Muscle layer of duodenum (tissue), 2 donors: ENCODE measurements around the gene MASP2.
"Not testable (repeated sequence)": the region's sequence is repeated elsewhere in the genome, so short reads cannot be mapped to it uniquely, and the experiment has no call there.

ENCODE experiments used
- H3K27ac ChIP-seq: one replicate; pipeline ENCODE4 v1.7.0; 2013; ENCODE audit warnings: mild to moderate bottlenecking, low read length
- H3K27me3 ChIP-seq: one replicate; pipeline ENCODE4 v1.7.0; 2013; ENCODE audit warnings: low read depth, mild to moderate bottlenecking, control low read depth, low read length
- H3K36me3 ChIP-seq, 2 donors: one replicate each; pipeline ENCODE4 v1.7.0; 2013; ENCODE audit warnings: low read length in 2 of 2, control low read depth in 1 of 2, mild to moderate bottlenecking in 1 of 2; ENCODE audit not compliant: insufficient read depth in 2 of 2, control insufficient read depth in 1 of 2
- H3K4me1 ChIP-seq, 2 donors: one replicate each; pipeline ENCODE4 v1.7.0; 2013; ENCODE audit warnings: low read length in 2 of 2, mild to moderate bottlenecking in 2 of 2, control low read depth in 1 of 2, moderate library complexity in 1 of 2; ENCODE audit not compliant: insufficient read depth in 2 of 2, control insufficient read depth in 1 of 2
- H3K4me3 ChIP-seq, 2 donors: one replicate each; pipeline ENCODE4 v1.7.0; 2013; ENCODE audit warnings: low read length in 2 of 2, low read depth in 1 of 2, mild to moderate bottlenecking in 1 of 2
- H3K9me3 ChIP-seq, 2 donors: one replicate each; pipeline ENCODE4 v1.7.0; 2013; ENCODE audit warnings: low read length in 2 of 2, control low read depth in 1 of 2, mild to moderate bottlenecking in 1 of 2; ENCODE audit not compliant: control insufficient read depth in 1 of 2
- donor health status: healthy.

The MASP2 gene

GRCh38 chr1:11012260-11013159 is 34.5 kb downstream of the MASP2 start, which contains the start of gene TARDBP:
TSS of gene TARDBP (plus strand) at chr1:11012654. CDS start at chr1:11013728, 1,074 bp downstream.
- peak within 1 kb of the TSS; percentile 86 to 95 for H3K4me3 ChIP-seq
- peaks cover 23 to 44% of the 10 kb centered on the region in 2 donors for H3K36me3 ChIP-seq
- H3K9me3 ChIP-seq: no peaks in the 10 kb centered on the region
- H3K27me3 ChIP-seq: no peaks in the 10 kb centered on the region
- H3K4me1 ChIP-seq: peaks cover 10 to 40% of the 10 kb centered on the region in 2 donors
- peak within 1 kb of the TSS; percentile 97 for H3K27ac ChIP-seq

- Histone ChIP-seq H3K27ac (no peak overlapping the region), H3K4me1 (no peaks in the 10 kb centered on the region), H3K9me3 (peaks cover 0 to 3% of the 10 kb centered on the region in 2 donors), H3K36me3 (no peaks in the 10 kb centered on the region), H3K27me3 (no peaks in the 10 kb centered on the region), H3K4me3 (no peak overlapping the region)
These were observed 46.5 kb downstream of the MASP2 start for GRCh38 chr1:11000526-11000925.

GRCh38 chr1:10996100-10996499 is 50.9 kb downstream of the MASP2 start:
- Histone ChIP-seq H3K4me1 (no peaks in the 10 kb centered on the region), H3K4me3 (no peak overlapping the region), H3K27ac (no peak overlapping the region), H3K36me3 (no peaks in the 10 kb centered on the region), H3K27me3 (no peaks in the 10 kb centered on the region), H3K9me3 (peaks cover 0 to 3% of the 10 kb centered on the region in 2 donors)

GRCh38 chr1:10992864-10993263 is 54.2 kb downstream of the MASP2 start:
- H3K27ac ChIP-seq: no peak overlapping the region
- no peak overlapping the region for H3K4me3 ChIP-seq
- no peaks in the 10 kb centered on the region for H3K9me3 ChIP-seq
- H3K27me3 ChIP-seq: no peaks in the 10 kb centered on the region
- no peaks in the 10 kb centered on the region for H3K4me1 ChIP-seq
- H3K36me3 ChIP-seq: no peaks in the 10 kb centered on the region

- H3K36me3 ChIP-seq, H3K4me1 ChIP-seq, H3K27me3 ChIP-seq, H3K27ac ChIP-seq, H3K4me3 ChIP-seq, H3K9me3 ChIP-seq: not testable (repeated sequence)
These were observed 55.0 kb downstream of the MASP2 start for GRCh38 chr1:10992004-10992403.

GRCh38 chr1:10990828-10991227 is 56.2 kb downstream of the MASP2 start:
- Histone ChIP-seq H3K4me1 (no peaks in the 10 kb centered on the region), H3K9me3 (no peaks in the 10 kb centered on the region), H3K27me3 (no peaks in the 10 kb centered on the region), H3K27ac (no peak overlapping the region), H3K36me3 (no peaks in the 10 kb centered on the region), H3K4me3 (no peak overlapping the region)

- H3K36me3 ChIP-seq, H3K9me3 ChIP-seq, H3K27ac ChIP-seq, H3K4me1 ChIP-seq, H3K27me3 ChIP-seq, H3K4me3 ChIP-seq: not testable (repeated sequence)
These were observed 57.0 kb downstream of the MASP2 start for GRCh38 chr1:10989920-10990516.

- Histone ChIP-seq H3K27ac (no peak overlapping the region), H3K4me3 (no peak overlapping the region), H3K27me3 (no peaks in the 10 kb centered on the region), H3K36me3 (no peaks in the 10 kb centered on the region), H3K9me3 (no peaks in the 10 kb centered on the region), H3K4me1 (no peaks in the 10 kb centered on the region)
These were observed 57.9 kb downstream of the MASP2 start for GRCh38 chr1:10989095-10989494.

- H3K4me1 ChIP-seq: no peaks in the 10 kb centered on the region
- H3K27ac ChIP-seq: no peak overlapping the region
- H3K27me3 ChIP-seq: no peaks in the 10 kb centered on the region
- no peaks in the 10 kb centered on the region for H3K9me3 ChIP-seq
- no peak overlapping the region for H3K4me3 ChIP-seq
- no peaks in the 10 kb centered on the region for H3K36me3 ChIP-seq
These were observed 59.1 kb downstream of the MASP2 start for GRCh38 chr1:10987840-10988417.

GRCh38 chr1:10986525-10986890 is 60.5 kb downstream of the MASP2 start:
- Histone ChIP-seq H3K4me1 (no peaks in the 10 kb centered on the region), H3K27me3 (no peaks in the 10 kb centered on the region), H3K9me3 (no peaks in the 10 kb centered on the region), H3K36me3 (no peaks in the 10 kb centered on the region), H3K27ac (no peak overlapping the region), H3K4me3 (no peak overlapping the region)

- H3K9me3 ChIP-seq: no peaks in the 10 kb centered on the region
- peaks cover 9 to 11% of the 10 kb centered on the region in 2 donors for H3K4me1 ChIP-seq
- peak overlapping the region; percentile 54 for H3K27ac ChIP-seq
- no peaks in the 10 kb centered on the region for H3K27me3 ChIP-seq
- H3K36me3 ChIP-seq: no peaks in the 10 kb centered on the region
- peak overlapping the region; percentile 15 to 44 for H3K4me3 ChIP-seq
These were observed 66.0 kb downstream of the MASP2 start for GRCh38 chr1:10980841-10981727.
